Activated CD8-positive, alpha-beta memory T cell treated with anti-CD3 and anti-CD28 coated beads, Interleukin-2, amount 50 U/mL, for 1 hour (primary cell): ENCODE measurements around the gene RBM39.
A peak's percentile ranks its signal among the peaks of the same experiment; 100 is the strongest.
"Not testable (repeated sequence)": the region's sequence is repeated elsewhere in the genome, so short reads cannot be mapped to it uniquely, and the experiment has no call there.

Experiments
- DNase-seq: peaks from one replicate; pipeline ENCODE4 v3.0.0-alpha.2; 2020; ENCODE audit errors: extremely low read depth

RBM39 gene

DNA sequence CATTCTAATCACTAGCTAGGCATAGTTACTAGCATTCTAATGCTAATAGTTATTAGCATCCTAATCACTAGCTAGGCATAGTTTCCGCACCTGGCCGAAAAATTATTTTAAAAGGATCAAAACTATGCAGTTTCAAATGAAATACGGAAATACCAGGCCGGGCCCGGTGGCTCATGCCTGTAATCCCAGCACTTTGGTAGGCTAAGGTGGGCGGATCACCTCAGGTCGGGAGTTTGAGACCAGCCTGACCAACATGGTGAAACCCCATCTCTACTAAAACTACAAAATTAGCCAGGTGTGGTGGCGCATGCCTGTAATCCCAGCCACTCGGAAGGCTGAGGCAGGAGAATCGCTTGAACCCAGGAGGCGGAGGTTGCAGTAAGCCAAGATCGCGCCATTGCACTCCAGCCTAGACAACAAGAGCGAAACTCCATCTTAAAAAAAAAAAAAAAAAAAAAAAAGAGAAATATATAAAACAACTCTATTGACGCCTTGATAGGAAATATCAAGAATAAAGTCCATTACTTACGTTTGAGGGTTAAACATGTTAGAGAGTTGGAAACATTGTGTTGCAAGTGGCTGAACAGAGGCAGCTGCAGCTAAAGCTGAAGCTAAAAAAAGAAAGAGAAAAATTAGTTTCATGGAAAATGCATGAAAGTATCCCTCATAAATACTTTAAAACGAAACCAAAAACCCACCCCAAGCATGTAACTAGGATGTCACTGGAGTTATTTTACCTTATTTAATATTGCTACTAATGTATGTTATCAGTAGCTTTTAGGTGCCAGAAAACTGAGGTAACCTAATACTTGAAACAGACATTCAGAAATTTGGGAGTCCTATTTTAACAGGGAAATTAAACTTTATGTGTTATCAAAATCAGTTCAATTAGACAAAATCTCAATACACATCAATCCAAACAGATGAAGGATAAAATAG lies 35.2 kb downstream of the RBM39 start:
- DNase-seq: not testable (repeated sequence)

DNA sequence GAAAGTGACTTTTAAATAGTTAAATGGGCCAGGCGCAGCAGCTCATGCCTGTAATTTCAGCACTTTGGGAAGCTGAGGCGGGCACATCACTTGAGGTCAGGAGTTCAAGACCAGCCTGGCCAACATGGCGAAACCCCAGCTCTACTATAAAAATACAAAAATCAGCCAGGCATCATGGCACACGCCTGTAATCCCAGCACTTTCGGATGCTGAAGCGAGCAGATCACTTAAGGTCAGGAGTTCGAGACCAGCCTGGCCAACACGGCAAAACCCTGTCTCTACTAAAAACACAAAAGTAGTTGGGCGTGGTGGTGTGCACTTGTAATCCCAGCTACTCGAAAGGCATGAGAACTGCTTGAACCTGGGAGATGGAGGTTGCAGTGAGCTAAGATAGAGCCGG lies 36.2 kb downstream of the RBM39 start:
- DNase-seq: not testable (repeated sequence)

DNA sequence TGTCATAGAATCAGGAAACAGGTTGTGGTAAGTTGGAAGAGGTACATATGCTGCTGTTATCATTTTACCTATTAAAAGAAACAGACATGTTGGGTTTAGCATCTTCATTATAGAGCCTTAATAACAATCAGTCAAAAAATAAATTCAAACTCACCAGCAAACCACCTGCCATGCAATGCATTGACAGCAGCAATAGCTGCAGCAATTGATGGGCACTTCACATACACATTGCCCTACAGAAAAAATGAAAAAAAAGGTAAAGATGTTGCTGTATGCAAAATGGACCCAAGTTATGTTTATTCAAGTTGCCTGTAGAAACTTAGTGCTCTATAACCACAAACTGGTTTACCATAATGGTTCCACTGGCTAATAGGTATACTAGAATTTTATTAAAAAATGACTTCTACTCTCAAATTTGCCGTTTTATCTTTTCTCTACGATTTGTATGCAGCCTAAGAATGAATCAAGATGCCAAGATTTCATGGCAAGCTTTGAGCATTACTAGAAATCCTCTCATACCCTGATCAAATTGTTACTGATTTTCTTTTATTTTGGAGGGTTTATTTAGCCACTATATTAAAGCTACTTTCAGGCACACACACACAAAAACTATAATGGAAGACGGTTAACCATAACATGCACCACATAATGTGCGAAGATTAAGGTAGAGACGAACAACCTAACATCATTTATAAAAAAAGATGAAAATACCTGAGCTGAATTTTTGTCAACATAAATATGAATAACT lies 37.4 kb downstream of the RBM39 start:
- no peak for DNase-seq

DNA sequence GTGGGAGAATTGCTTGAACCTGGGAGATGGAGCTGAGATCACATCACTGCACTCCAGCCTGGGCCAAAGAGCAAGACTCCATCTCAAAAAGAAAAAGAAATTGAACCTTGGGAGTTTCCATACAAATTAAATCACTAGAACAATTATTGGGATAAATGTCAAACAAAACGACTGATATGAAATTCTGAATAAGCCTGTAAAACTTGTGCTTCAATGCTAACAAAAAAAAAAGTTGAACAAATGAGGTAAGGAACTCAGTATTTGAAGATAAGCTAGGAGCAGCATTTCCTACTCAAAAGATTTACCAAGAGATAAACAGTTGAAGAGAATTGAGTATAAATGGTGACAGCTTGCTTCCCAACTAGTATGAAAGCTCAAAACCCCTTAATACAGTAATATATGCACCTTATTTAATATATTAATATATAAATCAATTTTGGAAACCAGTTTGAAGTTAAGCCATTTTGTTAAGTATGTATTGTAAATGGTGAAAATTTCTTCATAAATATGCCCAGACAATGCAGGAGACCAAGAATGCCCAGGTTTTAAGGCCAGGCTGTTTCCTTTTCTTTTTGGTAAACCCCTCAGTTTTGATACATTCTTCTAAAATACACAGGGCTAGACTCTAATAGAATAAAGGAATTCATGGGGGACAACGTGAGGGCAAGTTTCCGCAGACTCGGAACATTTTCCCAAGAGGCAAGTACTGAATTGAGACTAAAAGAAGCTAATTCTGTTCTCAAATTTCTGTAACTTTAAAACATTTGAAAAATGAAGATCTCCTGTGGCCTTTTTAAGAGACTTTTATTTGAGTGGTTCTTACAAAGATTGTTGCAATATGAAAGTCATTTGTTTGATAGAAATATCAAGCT lies 39.0 kb downstream of the RBM39 start:
- no peak for DNase-seq

DNA sequence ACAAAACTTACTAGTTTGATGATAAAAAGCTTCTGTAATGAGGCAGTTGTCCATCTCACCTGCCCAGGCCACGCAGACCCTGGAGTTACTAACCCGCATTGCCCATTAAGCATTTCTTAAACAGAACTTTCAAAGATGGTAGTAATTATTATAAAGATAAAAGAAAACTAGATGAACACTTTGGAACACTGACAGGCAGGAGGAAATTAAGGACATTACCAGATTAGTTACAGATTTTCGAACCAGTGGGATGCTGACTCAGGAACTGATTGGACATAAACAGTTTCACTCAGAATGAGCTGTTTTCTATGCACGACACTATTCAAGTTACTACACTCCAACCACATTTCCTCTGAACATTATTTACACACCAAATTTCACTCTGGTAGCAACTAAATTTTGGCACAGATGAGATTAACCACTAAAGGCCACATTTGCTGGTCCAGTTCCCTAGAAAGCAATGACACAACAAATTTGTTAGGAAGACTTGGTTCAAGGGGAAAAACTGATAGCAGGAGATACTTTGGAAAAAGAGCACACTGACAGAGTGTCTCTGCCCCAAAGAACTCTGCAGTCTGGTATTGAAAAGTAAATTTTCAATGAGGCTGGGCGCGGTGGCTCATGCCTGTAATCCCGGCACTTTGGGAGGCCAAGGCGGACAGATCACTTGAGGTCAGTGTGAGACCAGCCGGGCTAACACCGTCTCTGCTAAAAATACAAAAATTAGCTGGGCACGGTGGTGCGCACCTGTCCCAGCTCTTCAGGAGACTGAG lies 39.8 kb downstream of the RBM39 start:
- DNase-seq: no peak

DNA sequence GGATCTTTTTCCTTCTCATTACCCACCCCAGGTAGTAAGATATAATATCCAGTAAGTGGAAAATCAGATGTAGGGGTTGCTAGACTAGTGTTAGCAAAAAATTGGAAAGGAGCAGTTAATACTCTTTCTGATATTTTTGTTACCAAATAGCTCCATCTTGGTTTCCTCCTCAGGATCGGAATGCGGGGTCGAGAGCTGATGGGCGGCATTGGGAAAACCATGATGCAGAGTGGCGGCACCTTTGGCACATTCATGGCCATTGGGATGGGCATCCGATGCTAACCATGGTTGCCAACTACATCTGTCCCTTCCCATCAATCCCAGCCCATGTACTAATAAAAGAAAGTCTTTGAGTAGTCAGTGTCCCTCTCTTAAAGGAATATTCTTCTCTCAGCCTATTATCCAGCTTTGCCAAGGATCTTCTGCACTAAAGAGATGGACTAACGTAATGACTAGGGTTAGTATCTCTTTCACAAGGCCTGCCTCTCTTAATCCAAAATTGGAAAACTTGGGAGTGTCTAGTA lies 41.4 kb downstream of the RBM39 start:
- DNase-seq: no peak

DNA sequence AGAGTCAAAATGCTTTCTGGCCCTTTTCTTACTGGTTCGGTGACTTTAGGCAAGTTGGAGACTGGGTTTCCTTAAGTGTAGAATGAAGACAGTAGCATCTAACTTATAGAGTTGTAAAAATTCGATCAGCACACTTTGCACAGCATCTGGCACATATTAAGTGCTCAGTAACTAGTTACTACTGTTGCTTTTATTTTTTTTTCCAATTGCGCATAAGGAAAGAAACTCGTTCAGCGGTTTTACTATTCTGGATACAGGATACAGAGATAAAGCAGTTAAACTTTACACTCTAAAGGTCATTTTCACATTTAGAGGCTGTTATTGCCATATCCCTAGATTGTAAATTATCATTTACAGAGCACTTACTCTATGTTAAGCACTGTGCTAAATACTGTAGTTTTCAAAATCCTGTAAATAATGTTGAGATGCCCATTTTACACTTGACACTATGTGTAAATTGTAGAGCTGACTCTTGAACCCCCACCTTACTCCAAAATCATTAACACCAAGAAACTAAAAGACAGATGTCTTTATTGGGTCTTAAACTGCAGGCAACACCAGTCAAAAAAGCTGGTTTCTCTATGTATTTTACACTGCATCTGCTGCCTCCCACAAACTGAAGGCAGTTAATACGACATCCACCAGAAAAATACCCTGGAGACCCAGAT lies 42.0 kb downstream of the RBM39 start:
- DNase-seq: no peak

DNA sequence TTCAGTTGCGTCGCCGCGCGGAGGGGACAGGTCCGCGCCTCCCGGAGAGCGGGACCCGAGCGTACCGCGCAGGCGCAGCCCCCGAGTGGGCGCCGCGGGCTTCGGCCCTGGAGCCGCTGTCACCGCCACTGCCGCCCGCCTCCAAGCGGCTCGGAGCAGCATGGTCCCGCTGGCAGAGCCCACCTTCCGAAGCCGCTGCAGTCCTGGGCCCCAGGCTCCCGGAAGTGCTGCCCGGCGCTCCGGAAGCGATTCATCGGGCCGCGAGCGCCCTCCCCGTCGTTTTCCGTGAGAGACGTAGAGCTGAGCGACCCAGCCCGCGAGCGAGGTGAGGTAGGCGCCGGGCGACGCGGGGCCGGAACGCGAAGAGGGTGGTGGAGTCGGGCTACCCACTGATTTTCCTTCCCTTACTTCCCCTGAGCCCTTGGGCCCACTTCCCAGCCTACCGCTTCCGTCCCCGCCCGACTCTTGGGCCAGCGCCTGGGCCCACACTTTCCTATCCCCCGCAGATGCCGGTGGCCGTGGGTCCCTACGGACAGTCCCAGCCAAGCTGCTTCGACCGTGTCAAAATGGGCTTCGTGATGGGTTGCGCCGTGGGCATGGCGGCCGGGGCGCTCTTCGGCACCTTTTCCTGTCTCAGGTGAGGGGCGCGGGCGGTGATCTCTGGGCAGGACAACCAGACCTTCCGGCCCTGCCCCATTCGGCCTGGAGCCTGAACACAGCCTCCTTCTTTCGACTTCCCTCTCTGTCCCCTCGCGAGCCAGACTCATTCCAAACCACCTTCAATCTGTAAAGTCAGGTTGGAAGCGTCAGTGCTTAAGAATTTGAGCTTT lies 42.7 kb downstream of the RBM39 start, which contains the start of the genes NFS1 and ROMO1:
NFS1 (minus strand) TSS at position 226 of the 830 bp plus-strand sequence; CDS start at position 162, 64 bp downstream.
ROMO1 (plus strand) TSS at position 279 of the 830 bp plus-strand sequence; CDS start at position 507, 228 bp downstream.
- peak; percentile 58 for DNase-seq

DNA sequence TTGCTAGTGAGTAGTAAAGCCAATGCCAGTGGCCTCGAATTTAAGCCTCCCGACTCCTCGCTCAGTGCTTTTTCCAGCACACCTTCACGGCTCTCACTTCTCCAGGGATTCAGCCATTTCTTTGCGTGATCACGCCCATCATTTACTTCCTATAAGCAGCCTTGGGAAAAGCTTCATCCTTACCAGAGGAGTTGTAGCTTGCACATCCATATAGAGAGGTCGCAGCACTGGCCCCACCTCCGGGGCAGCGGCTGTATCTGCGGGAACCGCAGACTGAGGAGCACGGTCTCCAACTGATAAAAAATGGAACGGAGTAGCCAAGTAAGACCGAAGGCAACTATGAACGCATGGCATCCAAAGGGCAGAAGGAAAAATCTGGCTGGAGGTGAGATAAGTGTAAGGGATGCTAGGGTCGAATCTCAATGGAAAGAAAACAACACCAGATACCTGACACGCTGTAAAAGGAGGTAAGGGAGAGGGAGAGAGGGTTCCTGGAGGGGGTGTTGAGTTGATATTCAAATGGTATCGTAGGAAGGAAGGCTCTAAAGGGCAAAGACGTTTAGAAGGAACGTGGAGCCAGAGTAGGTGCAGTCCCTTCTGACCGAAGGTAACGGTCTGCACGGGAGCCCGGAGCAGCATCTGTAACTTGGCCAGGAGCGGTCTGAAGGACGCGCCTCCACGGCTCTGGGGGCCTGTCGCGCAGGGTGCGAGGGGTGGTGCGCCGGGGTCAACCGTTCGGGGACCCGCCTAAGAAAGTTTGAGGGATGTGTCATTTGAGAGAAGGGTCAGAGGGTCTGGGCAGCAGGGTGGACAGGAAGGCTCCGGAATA lies 43.5 kb downstream of the RBM39 start:
- no peak for DNase-seq

DNA sequence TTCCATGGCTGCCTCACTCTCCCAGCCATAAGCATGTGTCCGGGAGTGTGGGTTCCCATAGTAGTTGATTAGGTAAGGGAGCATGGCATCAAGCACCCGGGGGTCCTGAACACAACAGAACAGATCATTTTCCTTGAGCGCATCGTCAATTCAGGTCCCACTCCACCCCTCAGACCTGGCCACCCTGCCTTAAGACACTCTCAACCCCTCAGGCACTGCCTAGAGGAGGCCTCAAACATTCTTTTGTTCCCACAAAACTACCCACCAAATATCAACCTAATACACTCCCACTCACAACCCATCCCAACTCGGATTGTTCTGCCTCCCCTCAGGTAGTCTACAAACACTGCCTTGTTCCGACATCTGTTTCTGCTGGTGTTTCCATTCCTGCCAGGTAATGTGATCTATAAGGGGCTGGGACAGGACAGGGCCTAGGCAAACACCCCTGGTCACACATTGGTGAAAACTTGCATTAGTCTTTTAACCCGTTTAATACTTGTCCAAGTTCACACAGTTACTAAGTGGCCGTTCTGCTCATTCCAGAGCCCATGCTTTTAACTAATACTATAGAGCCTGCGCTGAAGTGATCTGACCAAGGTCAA lies 44.3 kb downstream of the RBM39 start:
- no peak for DNase-seq

DNA sequence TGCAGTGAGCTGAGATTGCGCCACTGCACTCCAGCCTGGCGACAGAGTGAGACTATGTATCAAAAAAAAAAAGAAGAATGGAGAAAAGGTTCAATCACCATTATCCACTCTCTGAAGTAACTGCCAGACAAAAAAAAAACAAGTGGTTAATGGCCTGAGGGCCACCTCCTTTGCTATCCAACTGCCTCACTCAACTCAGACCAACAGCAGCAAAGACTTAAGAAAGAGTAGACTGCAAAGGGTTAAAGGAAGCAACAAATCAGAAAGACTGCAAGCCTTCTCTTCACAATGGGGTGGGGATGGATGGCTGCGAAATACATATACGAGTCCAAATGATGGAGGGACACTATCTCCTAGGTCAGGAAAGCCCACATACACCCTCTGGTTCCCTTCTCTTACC lies 46.1 kb downstream of the RBM39 start:
- DNase-seq: no peak

DNA sequence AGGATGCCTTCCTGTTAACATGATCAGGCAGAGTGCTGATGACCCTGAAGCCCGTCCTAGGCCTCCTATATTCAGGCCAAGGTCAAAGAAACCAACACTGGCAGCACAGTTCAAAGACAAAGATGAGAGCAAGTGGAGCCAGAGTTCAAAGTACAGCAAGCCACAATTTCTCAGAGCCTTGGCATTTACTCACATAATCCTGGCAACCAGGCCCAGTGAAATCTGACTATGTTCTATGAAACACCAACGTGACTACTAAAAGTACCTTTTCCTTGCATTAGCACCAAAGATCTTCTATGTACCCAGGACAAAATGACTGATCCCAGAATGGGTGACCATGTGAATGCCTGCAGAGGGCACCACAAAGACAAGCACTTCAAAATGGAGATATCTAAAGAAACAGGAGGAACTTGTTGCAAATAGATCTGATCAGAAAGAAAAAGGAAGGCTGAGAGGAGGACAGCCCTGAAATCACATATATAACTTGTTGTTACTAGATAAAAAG lies 46.8 kb downstream of the RBM39 start:
- DNase-seq: no peak

DNA sequence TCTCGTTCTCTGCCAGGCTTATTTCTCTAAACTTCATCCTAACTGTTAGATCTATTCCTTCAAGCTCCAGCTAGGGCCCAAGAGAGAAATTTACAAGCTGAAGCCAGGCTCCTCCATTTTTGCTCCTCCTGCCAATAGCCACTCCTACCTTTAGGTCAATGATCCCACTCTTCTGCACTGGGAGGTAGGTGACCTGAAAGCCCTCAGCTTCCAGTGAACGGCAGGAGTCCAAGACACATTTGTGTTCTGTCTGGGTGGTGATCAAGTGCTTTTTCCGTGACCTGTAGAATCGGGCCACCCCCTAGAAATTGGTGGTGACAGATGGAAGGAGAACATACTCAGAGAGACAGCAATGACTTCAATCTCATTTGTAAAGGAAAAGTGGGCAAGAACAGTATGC lies 51.8 kb downstream of the RBM39 start:
- no peak for DNase-seq

DNA sequence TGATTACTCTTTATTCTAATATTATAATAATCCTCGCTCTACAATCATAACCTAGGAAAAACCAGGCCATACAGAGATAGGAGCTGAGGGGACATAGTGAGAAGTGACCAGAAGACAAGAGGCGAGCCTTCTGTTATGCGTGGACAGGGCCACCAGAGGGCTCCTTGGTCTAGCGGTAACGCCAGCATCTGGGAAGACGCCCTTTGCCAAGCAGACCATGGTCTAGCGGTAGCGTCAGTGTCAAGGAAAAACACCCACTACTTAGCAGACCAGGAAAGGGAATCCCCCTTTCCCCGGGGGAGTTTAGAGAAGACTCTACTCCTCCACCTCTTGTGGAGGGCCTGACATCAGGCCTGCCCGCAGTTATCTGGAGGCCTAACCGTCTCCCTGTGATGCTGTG lies 55.2 kb downstream of the RBM39 start:
- not testable (repeated sequence) for DNase-seq

DNA sequence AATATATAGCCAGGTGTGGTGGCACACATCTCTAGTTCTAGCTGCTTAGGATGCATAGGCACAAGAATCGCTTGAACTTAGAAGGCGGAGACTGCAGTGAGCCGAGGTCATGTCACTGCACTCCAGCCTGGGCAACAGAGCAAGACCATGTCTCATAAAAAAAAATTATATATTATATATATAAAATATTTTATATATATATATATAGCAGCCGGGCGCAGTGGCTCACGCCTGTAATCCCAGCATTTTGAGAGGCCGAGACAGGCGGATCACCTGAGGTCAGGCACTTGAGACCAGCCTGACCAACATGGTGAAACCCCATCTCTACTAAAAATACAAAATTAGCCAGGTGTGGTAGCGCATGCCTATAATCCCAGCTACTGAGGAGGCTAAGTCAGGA lies 56.7 kb downstream of the RBM39 start:
- not testable (repeated sequence) for DNase-seq

DNA sequence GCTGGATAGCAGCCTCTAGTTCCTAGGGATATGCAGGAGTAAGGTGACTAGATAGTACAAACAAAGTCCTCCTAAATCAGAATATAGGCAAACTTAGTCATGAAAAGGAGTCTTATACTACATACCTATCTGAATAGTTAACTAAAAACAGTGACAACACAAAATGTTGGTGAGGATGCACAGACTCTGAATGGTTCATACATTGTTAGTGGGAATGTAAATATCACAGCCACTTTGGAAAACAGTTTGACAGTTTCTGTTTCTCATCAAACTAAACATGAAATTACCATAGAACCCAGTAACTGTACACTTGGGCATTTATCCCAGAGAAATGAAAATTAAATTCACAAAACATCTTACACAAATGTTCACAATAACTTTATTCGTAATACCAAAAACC lies 60.1 kb downstream of the RBM39 start:
- no peak for DNase-seq

DNA sequence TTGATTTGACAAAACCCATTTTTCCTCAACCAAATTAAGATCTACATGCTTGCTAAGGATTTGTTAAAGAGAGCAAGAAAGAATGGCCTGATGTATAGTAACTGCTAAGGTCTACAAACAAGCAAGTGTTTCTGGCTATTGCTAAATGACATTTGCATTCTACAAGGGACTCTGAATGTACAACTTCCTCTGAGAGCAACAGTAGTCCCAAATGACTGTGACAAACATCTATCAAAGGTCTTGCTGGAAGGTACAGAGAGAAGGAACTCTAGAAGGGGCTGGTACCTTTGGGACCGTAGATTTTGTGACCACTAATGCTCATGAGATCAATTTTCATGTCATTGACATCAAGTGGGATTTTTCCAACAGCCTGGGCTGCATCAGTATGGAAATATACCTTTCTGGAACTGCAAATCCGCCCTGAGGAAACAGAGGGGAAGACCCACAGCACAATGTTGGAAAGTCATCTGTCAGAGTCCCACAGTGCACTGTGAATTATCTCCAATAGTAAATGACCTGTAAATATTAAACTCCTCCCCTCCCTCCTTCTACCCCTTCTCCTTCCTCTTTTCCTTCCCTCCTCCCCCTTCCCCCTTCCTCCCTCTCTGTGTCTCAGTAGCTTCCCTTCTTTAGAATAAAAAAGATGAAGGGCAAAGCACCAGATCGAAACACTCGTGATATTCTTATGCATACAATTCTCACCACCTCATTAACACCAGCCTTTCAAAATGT lies 61.4 kb downstream of the RBM39 start:
- DNase-seq: no peak
